Chondrocyte (in vitro differentiated cells): ENCODE measurements around the gene AK3. TPM values are rescaled to one million over a fixed set of nuclear protein-coding genes. Genes with fewer than 3 reads are reported as not detected.
"Not testable (repeated sequence)": the region's sequence is repeated elsewhere in the genome, so short reads cannot be mapped to it uniquely, and the experiment has no call there.

Experiments
- DNase-seq: peaks from one replicate; pipeline ENCODE4 v3.0.0; 2021; ENCODE audit warnings: mixed read lengths, low spot score
- H3K27ac Mint-ChIP-seq: one replicate; pipeline ENCODE4 v1.8.0; 2021; ENCODE audit warnings: mild to moderate bottlenecking, moderate library complexity, mixed read lengths; ENCODE audit not compliant: unreplicated experiment
- H3K27me3 Mint-ChIP-seq: 2 replicates; pipeline ENCODE4 v1.8.0; 2021; ENCODE audit warnings: low read depth, mixed read lengths
- H3K36me3 Mint-ChIP-seq: 2 replicates; pipeline ENCODE4 v1.8.0; 2021; ENCODE audit warnings: low read depth, mixed read lengths
- H3K4me1 Mint-ChIP-seq: 2 replicates; pipeline ENCODE4 v1.8.0; 2021; ENCODE audit warnings: low read depth, mild to moderate bottlenecking, mixed read lengths
- H3K4me3 Mint-ChIP-seq: one replicate; pipeline ENCODE4 v1.8.0; 2021; ENCODE audit warnings: mild to moderate bottlenecking, moderate library complexity, mixed read lengths; ENCODE audit not compliant: unreplicated experiment
- H3K9me3 Mint-ChIP-seq: 2 replicates; pipeline ENCODE4 v1.8.0; 2021; ENCODE audit warnings: low read depth, mixed read lengths
- total RNA-seq: library from RNA; stranded (reverse); gene quantifications from 3 replicates; pipeline ENCODE4 v1.2.1, GENCODE V29; 2021
- TF ChIP-seq, protein P1 (sequence below): fragments of 200-600 bp; sonication (generic); IDR thresholded peaks from 2 replicates; pipeline ENCODE4 v1.5.0; 2021; ENCODE audit warnings: antibody characterized with exemption, mild to moderate bottlenecking, moderate library complexity

Gene AK3
- total RNA-seq, 1 donor from 2014 or later: 39.7 TPM

DNA sequence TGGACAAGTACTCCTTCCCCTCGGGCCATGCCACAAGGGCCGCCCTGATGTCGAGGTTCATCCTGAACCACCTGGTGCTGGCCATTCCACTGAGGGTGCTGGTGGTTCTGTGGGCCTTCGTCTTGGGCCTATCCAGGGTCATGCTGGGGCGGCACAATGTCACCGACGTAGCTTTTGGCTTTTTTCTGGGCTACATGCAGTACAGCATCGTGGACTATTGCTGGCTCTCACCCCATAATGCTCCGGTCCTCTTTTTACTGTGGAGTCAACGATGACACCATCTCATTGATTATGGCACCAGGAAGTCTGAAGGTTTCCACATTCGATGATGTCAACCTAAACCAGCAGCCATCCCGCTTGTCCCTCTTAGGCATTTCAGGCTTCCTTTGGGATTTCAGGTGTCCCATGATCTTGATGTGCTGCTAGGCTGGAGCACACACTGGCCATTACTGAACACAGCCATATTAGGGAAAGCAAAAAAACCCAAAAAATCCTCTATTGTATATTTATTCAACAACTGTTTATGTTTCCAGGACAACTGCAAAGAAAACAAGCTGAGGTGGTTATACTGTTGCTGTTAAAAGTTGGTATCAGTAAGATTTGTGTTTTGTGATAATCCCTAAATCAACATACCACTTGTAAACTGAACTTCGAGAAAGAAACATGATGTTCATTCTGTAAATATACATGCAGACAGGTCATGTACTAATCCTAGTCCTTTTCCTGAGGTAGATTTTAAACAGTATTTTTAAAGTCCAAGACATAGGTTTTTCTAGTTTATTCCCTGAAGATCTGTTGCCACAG is 77.8 kb downstream of the AK3 start:
- Mint-ChIP-seq H3K9me3 (no peaks in the 10 kb centered on the region), H3K4me3 (peak overlapping the region; percentile 93), H3K27ac (no peak overlapping the region), H3K27me3 (no peaks in the 10 kb centered on the region), H3K4me1 (peaks cover 47% of the 10 kb centered on the region), H3K36me3 (no peaks in the 10 kb centered on the region)
- TF ChIP-seq, protein P1, sequence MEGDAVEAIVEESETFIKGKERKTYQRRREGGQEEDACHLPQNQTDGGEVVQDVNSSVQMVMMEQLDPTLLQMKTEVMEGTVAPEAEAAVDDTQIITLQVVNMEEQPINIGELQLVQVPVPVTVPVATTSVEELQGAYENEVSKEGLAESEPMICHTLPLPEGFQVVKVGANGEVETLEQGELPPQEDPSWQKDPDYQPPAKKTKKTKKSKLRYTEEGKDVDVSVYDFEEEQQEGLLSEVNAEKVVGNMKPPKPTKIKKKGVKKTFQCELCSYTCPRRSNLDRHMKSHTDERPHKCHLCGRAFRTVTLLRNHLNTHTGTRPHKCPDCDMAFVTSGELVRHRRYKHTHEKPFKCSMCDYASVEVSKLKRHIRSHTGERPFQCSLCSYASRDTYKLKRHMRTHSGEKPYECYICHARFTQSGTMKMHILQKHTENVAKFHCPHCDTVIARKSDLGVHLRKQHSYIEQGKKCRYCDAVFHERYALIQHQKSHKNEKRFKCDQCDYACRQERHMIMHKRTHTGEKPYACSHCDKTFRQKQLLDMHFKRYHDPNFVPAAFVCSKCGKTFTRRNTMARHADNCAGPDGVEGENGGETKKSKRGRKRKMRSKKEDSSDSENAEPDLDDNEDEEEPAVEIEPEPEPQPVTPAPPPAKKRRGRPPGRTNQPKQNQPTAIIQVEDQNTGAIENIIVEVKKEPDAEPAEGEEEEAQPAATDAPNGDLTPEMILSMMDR: no peak
- no peak for DNase-seq

DNA sequence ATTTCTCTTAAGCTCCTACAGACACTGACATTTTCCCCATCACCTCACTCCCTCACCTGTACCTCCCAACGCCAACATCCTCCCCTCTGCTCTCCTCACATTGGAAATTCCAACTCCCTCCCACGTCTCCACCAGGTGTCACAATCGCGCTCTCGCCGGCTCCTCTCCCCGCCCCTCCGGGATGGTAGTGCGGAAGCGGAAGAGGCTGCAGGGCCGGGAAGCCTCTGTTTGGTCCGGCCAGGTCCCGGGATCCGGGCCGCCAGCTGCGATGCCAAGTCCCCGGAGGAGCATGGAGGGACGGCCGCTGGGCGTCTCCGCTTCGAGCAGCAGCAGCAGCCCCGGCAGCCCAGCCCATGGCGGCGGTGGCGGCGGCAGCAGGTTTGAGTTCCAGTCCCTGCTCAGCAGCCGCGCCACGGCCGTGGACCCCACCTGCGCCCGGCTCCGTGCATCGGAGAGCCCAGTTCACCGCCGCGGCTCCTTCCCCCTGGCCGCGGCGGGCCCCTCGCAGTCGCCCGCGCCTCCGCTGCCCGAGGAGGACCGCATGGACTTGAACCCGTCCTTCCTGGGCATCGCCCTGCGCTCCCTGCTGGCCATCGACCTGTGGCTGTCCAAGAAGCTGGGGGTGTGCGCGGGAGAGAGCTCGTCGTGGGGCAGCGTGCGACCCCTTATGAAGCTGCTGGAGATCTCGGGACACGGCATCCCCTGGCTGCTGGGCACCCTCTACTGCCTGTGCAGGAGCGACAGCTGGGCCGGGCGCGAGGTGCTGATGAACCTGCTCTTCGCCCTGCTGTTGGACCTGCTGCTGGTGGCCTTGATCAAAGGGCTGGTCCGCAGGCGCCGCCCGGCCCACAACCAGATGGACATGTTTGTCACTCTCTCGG is 78.7 kb downstream of the AK3 start, which contains the start of gene PLPP6:
Gene PLPP6 (plus strand): TSS at position 187 of the 881 bp plus-strand sequence. CDS start 82 bp downstream, at position 269.
- peaks cover 47% of the 10 kb centered on the region for H3K4me1 Mint-ChIP-seq
- peak within 1 kb of the TSS; percentile 93 for H3K4me3 Mint-ChIP-seq
- no peaks in the 10 kb centered on the region for H3K27me3 Mint-ChIP-seq

DNA sequence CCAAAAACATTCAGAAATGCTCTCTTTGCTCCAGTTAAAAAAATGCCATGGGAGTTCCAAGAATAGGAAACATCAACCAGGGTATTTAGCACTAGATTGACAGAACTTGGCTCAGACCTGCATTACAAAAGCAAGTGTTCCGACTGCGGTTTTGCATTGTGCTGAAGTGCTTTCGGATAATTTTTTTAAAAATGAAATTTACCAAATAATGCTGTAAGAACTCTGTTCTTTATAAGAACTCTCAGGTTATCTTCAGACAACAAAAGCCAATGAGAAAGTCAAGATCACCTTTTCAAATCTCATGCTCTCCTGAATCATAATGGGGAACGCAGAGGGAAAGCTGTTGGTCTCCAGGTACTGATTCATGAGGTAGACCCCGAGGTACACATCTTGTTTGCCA is 79.4 kb downstream of the AK3 start:
- TF ChIP-seq, protein P1: no peak
- Mint-ChIP-seq H3K36me3 (no peaks in the 10 kb centered on the region), H3K4me1 (peaks cover 47% of the 10 kb centered on the region), H3K27ac (peak overlapping the region; percentile 87), H3K27me3 (no peaks in the 10 kb centered on the region), H3K4me3 (peak overlapping the region; percentile 93), H3K9me3 (no peaks in the 10 kb centered on the region)
- no peak for DNase-seq

More for the DNA sequence above, 78.7 kb downstream of the AK3 start, which contains the start of gene PLPP6:
- Mint-ChIP-seq H3K27ac (peak within 1 kb of the TSS; percentile 87), H3K36me3 (no peaks in the 10 kb centered on the region), H3K9me3 (no peaks in the 10 kb centered on the region)
- TF ChIP-seq, protein P1: peak; percentile 77
- peak; percentile 96 for DNase-seq

DNA sequence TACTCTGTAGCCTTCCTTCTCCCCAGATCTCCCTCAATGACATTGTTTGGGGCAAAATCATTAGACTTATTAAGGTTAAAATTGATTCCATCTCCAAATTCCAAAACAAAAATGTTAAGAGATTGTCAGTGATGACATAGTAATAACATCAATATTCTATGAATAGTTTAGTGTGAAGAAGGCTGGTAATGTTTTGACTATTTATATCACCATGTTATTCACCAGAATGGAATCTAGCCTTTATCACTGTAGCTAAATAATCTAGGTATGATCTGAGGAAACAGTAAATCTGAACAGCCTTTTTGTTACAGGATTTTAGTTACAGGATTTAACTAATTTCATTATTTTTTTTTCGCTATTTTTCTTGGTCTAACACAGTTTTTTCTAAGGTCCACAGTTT is 79.8 kb downstream of the AK3 start:
- Mint-ChIP-seq H3K4me3 (peak overlapping the region; percentile 93), H3K9me3 (no peaks in the 10 kb centered on the region), H3K27me3 (no peaks in the 10 kb centered on the region), H3K27ac (peak overlapping the region; percentile 87), H3K4me1 (peaks cover 42% of the 10 kb centered on the region), H3K36me3 (no peaks in the 10 kb centered on the region)
- DNase-seq: no peak
- TF ChIP-seq, protein P1: no peak

DNA sequence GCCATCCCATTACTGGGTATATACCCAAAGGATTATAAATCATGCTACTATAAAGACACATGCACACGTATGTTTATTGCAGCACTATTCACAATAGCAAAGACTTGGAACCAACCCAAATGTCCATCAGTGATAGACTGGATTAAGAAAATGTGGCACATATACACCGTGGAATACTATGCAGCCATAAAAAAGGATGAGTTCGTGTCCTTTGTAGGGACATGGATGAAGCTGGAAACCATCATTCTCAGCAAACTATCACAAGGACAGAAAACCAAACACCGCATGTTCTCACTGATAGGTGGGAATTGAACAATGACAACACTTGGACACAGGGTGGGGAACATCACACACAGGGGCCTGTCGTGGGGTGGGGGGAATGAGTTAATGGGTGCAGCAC is 80.3 kb downstream of the AK3 start:
- not testable (repeated sequence) for H3K9me3 Mint-ChIP-seq, H3K4me3 Mint-ChIP-seq, H3K27me3 Mint-ChIP-seq, DNase-seq, H3K36me3 Mint-ChIP-seq
- peak overlapping the region; percentile 65 for H3K27ac Mint-ChIP-seq
- peaks cover 37% of the 10 kb centered on the region for H3K4me1 Mint-ChIP-seq

Other genes with a start within 250 kb of the AK3 start
- gene PLPP6, start 78.9 kb downstream of the AK3 start, total RNA-seq: 4.3 to 5.9 TPM (median 5.0 TPM) in 3 replicates
- gene SPATA6L, start 74.7 kb downstream of the AK3 start, total RNA-seq: 0.35 to 0.65 TPM (median 0.46 TPM) in 3 replicates
- 15.9 to 19.4 TPM (median 17.0 TPM) in 3 replicates for gene CDC37L1, start 61.6 kb downstream of the AK3 start, total RNA-seq
- 8.4 to 10.0 TPM (median 8.6 TPM) in 3 replicates for gene RCL1, start 51.7 kb upstream of the AK3 start, total RNA-seq
- 15.8 to 17.5 TPM (median 16.6 TPM) in 3 replicates for gene JAK2, start 244.1 kb upstream of the AK3 start, total RNA-seq